ENCODE data around the gene GNAS-AS1.

Gene GNAS-AS1
- long read RNA-seq, donor 1, partial matches to known transcripts, result 2,118 of 2,623 reads
- long read RNA-seq, donor 1, other reads (novel, unspliced or antisense), result 505 of 2,623 reads
- long read RNA-seq, donor 2, partial matches to known transcripts, result 1,179 of 1,428 reads
- long read RNA-seq, donor 2, other reads (novel, unspliced or antisense), result 249 of 1,428 reads
- long read RNA-seq, donor 3, result 0 reads
- long read RNA-seq, donor 4, result 0 reads
- long read RNA-seq, donor 5, result 0 reads
- long read RNA-seq, donor 6, result 0 reads
- long read RNA-seq, donor 7, result 0 reads
- long read RNA-seq, donor 8, result 0 reads

GRCh38 chr20:58850693-58851174 is at the start of gene GNAS-AS1:
GNAS-AS1 (minus strand) TSS chr20:58850902.
- peak; percentile 63 for DNase-seq

GRCh38 chr20:58900397-58900796 is 49.7 kb upstream of the GNAS-AS1 start:
- DNase-seq, result no peak

DNA sequence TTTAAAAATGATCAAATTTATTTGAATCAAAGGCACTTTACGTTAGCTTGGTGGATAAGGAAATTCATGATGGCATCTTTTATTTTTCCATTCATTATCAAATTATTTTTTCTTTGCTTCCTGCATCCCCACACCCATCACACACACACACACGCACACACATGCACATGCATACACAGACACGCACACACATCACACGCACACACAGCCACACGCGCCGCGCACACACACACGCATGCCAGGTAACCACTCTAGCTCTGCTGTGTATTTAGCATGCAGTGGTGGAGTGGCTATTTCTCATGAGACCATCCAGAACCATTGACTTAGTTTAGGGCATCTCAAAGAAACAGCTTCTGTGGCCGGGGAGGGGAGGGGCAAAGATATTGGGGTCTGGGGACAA is 48.8 kb upstream of the GNAS-AS1 start:
- no peak for DNase-seq

GRCh38 chr20:58898629-58899408 is 48.1 kb upstream of the GNAS-AS1 start:
- DNase-seq, result no peak

GRCh38 chr20:58897488-58897887 is 46.8 kb upstream of the GNAS-AS1 start:
- DNase-seq, result no peak

DNA sequence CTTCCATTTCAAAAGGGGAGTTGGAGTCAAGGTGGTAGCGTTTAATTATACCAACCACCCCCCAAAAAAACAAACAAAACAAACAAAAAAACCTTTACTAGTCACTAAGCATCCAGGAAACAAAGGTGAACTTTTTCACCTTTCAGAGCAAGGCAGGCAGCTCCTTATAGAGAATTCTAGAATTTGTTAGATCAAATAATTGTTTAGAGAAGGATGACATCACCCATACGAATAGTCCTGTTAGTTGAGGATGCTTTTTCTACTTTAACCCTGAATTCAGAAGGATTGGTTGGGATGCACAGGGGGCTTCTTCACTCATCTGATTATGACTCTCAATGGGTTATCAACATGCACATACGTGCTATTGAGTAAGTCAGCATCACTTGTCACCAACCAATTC is 46.1 kb upstream of the GNAS-AS1 start:
- no peak for DNase-seq

DNA sequence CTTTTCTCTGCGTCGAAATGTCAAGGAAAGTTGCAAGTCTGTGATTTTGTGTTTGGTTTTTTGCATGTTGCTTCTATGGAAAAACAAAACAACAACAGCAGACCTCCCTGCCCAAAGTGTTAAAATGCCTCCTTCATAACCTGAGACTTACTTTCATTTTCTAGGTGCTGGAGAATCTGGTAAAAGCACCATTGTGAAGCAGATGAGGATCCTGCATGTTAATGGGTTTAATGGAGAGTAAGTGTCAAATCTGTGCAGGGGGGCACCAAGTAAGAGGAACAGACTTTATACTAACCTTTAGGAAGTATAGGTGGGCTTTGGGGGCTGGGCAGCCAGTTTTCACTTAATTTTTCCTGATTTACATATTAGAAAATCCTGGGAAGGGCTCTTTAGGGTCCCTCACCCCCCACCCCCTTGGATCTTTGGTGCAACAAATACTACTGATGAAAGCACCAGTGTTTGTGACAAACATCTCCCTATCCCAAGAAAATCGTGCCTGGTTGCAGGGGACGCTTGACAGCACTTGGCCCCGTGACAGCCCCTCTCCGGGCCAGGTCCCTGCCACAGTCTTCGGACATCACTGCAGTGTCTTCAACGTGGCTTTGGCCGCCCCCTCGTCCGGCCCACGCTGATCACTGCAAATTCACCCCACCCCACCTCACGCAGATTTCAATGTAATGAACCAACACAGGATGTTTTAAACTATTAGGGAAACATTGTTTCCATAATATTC is 44.9 kb upstream of the GNAS-AS1 start:
- no peak for DNase-seq

DNA sequence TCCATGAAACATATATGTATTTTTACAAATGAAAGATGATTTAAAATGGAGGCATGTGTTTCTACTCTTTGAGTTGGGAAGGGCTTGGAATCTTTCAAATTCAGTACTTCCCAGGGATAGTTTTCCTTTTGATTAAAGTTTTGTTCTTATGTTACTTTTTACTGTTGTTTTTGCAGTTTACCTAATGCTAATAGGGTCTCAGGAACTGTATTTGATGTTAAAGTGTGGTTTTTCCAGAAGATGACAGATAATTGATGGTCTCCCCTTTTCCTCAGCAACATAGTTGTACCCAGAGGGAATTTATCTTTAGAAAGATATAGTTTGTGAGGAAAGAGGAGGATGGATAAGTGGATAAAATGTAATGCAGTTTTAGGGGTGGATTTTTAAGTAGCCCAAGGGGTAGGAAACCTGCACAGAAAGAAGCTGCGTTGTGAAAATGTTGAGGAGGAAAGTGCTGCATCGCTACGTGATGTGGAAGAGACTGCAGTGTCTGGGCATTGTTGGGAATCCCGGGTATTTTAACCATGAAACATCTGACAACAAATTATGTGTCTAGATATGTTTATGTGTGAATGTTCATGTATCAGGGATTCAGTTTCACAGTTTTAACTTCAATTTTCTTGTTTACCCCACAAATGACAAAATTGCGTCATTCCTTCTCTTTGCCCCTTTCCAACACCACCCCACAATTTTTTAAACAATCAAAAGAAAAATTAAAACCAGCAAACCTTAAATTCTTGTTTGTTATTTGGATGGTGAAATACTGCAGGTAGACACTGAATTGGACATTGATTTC is 44.1 kb upstream of the GNAS-AS1 start:
- no peak for DNase-seq

DNA sequence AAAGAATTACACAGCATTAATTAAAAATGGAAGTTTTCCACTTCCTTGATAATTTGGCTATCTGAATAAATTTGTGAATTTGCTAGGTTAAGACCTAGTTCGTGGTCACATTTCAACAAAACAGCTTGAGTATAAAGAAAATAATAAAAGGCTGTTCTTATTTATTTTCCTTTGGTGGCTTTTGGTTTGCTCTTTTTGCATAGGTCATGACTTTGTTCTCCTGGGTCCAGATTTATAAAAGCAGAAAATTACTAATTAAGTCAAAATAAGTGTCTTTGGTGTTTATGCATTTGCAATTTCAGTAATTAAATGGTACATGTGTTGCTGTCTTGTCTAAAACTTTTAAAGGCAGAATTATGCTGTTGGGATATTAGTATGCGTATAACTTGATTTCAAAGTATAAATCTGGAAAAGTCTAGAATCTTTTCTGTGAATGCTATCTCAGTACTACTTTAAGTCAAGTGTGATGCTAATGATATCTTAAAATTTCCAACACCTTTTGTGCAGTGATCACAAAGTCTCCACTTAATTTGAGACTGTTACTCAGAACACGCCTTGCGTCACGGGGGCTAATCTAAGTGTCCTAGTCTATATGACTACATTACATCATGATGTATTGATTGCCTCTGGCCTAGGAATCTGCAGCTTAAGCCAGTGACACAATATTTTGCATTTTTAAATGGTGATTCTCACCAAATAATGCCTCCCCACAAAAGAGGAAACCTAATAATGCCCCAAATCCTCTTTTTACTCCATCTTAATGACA is 42.8 kb upstream of the GNAS-AS1 start:
- DNase-seq, result no peak

- DNase-seq, result no peak
These were observed 42.2 kb upstream of the GNAS-AS1 start for GRCh38 chr20:58892932-58893224.

DNA sequence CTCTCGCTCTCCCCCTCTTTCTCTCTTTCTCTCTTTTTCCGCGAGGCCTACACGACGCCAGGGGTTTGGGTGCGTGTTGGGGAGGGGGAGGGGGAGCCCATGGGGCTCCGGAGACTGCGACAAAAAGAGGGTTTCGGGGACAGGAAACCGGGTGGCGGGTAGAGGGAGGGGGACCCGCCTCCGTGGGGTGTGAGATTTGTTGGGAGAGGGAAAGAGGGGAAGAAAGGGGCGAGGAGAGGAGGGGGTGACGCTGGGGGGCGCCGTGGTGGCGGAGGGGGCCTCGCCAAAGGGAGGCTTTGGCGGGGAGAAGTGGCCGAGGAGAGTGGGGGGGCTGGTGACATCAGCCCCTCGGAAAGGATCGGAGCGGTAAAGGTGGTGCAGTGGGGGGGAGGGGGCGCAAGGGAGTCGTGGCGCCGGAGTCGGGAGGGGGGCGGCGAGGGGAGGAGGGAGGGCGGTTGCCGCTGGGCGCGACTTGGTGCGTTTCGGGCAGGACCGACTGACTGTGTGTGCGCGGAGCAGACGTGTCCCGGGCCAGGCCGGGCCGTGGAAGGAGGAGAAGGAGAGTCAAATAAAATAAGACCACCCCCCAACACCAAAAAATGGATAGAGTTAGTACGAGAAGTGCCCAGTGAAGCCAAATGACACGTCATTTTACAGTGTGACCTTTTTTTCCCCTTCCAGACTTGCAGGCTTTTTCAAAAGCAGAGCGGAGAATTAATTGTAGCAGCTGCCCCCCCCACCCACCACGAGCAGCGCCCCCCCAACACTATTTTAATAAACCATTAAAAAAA is 41.6 kb upstream of the GNAS-AS1 start:
- DNase-seq, result peak; percentile 82

- DNase-seq, result peak; percentile 72
These were observed 41.0 kb upstream of the GNAS-AS1 start for GRCh38 chr20:58891718-58892140.

DNA sequence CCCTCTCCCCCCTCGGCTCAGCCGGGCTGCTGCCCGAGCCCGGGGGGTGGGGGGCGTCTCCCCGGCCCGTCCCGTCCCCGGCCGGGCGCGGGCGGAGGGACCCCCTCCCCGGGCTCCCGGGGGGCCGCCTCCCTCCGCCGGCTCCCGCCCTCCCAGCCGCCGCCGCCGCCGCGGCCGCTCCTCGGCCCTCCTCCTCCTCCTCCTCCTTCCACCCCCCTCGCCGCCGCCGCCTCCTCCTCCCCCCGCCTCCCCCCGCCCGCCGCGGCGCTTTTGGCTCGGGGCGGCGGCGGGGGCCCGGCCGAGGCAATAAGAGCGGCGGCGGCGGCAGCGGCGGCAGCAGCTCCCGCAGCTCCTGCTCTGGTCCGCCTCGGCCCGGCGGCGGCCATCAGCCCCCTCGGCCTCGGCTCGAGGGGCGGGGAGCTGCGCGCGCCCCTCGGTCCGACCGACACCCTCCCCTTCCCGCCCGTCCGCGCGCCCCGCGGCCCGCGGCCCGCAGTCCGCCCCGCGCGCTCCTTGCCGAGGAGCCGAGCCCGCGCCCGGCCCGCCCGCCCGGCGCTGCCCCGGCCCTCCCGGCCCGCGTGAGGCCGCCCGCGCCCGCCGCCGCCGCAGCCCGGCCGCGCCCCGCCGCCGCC is 40.5 kb upstream of the GNAS-AS1 start:
- DNase-seq, result no peak

DNA sequence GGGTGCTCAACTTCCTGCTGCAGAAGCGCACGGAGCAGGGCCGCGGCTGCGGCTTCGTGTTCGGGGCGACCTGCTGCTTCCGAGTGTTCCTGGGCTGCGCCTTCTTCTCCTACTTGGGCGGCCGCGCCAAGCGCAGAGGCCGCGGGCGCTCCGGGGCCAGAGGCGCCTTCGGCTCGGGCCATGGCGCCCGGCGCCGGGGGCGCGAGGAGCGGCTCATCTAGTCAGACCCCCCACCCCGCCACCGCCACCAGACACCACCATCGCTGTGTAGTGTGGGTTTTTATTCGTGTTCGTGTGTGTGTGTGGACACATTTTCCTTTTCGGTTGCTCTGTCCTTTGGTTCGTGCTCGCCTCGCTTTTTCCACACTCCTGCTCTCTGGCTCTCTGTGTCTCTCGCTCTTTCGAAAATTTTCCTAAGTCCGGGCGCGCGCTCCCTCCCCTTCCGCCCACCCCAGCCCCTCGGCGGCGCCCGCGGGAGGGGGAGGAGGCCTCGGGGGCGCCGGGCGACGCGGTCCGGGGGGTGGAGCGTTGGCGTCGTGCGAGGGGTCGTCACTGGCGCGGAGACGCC is 39.9 kb upstream of the GNAS-AS1 start:
- DNase-seq, result peak; percentile 94

DNA sequence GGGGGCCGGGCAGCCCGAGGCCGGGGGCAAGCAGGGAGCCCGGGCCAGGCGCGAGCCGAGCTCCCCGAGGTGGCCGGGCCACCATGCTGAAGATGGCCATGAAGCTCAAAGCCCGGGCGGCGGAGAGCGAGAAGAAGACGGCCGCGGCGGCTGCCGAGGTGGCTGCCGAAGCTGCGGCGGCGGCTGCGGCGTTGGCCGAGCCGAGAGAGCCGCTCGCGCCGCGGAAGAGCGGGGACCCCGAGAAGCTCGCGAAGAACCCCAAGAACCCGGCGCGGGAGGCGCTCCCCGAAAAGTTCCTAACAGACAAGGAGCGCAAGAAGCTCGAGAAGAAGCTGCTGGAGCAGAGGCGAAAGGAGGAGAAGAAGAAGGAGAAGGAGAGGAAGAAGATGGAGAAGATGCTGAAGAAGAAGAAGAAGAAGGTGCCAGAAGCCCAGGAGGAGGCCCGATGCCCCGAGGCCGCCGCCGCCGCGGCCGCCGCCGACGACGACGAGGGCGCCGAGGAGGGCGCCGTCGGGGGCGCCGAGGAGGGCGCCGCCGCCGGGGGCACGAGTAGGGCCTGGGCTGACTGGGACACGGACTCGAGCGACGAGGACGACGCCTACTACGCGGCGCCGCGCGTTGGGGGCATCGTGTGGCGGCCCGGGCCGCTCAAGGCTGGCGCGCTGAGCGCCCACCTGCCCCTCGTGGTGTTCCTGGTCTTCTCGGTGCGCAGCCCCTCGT is 39.3 kb upstream of the GNAS-AS1 start:
- peak; percentile 69 for DNase-seq

DNA sequence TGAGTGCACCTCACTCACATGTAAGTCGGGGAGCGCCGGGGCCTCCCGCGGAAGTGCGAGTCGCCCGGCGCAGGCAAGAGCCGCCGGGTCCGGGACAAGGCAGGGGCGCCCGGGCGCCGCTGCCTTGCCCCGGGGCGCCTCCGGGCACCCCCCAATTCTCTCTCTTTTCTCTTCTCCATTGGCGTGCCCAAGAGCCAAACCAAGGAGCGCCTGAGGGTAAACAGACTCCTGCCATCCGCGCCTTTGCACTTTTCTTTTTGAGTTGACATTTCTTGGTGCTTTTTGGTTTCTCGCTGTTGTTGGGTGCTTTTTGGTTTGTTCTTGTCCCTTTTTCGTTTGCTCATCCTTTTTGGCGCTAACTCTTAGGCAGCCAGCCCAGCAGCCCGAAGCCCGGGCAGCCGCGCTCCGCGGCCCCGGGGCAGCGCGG is 38.6 kb upstream of the GNAS-AS1 start:
- peak; percentile 70 for DNase-seq

- peak; percentile 74 for DNase-seq
These were observed 38.0 kb upstream of the GNAS-AS1 start for GRCh38 chr20:58888521-58889333.

DNA sequence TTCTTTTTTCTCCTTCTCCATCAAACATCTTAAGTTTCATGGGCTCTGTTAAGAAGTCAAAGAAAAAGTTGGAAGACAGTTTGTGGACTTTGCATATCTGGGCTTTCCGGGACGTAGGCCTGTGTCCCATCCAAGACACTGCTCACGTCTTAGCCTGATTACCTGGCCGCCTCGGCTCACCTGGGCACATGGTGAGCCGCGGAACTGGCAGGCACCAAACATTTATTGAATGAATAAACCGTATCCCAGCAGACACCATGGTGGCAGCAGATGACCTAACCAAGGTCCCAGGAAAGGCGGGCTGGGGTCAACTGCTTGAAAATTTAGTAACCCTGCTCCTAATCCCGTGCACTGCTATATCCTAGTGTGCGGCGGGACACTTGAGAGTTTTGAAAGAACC is 37.4 kb upstream of the GNAS-AS1 start:
- DNase-seq, result no peak

Measured in right kidney (tissue), 9 donors.